ENCODE results near the gene SYT13.

DNA sequence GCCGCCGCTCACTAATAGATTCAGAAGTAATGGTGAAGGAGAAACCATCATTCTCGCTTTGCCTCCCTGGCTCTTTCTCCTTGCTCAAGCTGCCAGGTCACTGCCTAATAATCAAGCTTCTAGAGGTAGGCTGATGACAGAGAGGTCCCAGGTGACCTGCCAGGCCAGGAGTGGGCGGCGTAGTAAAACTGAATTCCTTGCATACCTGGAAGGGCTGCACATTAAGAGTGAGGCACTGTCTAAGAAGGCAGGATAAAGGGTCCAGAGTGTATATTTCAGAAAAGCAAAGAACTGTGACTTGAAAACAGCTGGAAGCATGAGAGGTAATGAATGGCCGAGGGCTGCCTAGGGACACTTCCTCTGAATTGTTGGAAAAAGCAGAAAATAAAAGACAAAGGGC, 4.1 kb downstream of the SYT13 start:
- TF ChIP-seq, protein P1, sequence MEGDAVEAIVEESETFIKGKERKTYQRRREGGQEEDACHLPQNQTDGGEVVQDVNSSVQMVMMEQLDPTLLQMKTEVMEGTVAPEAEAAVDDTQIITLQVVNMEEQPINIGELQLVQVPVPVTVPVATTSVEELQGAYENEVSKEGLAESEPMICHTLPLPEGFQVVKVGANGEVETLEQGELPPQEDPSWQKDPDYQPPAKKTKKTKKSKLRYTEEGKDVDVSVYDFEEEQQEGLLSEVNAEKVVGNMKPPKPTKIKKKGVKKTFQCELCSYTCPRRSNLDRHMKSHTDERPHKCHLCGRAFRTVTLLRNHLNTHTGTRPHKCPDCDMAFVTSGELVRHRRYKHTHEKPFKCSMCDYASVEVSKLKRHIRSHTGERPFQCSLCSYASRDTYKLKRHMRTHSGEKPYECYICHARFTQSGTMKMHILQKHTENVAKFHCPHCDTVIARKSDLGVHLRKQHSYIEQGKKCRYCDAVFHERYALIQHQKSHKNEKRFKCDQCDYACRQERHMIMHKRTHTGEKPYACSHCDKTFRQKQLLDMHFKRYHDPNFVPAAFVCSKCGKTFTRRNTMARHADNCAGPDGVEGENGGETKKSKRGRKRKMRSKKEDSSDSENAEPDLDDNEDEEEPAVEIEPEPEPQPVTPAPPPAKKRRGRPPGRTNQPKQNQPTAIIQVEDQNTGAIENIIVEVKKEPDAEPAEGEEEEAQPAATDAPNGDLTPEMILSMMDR (IDR thresholded peaks at IDR 0.05; ENCODE audit: borderline replicate concordance, extremely low read depth, low read length, poor library complexity, severe bottlenecking): no peak
- TF ChIP-seq EZH2 (IDR thresholded peaks at IDR 0.05; ENCODE audit: borderline replicate concordance, low read depth, low read length, severe bottlenecking): no peak

Measured in DND-41 (cell line).